Body of pancreas (tissue), 4 donors: Measurements from ENCODE around the gene CNTNAP5.

Experiments
- CTCF ChIP-seq, 7 experiments: fragments of 450-650 bp in 4 of 7; fragments of 200-600 bp in 3 of 7; sonication (generic) in 3 of 7; IDR thresholded peaks; one replicate each; pipeline ENCODE4 v1.5.1; 2016 to 2019; ENCODE audit warnings: antibody characterized with exemption in 7 of 7
- POLR2A ChIP-seq, 3 donors: fragments of 450-650 bp; IDR thresholded peaks; one replicate each; pipeline ENCODE4 v1.6.1; 2016; ENCODE audit warnings: antibody characterized with exemption in 3 of 3, mild to moderate bottlenecking in 2 of 3

DNA sequence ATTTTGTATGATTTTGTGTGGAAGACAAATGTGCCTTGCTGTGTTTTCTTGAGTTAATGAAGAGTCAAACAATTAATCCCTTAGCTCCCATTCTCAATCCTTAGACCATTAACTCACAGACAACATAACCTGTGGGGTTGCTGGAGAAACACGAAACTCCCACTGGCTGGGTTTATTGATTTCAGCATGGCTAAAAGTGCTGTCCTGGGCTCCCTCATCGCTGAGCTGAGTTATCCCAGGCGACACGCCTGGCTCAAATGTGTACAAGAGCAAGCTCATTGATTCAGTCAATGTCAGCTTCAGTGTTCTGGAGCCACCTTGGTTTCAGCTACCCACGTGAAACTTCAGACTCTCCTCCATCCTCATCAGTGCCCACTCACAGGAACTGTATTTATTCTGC, 896.1 kb downstream of the CNTNAP5 start:
- TF ChIP-seq CTCF (IDR thresholded peaks at IDR 0.05) (no peak), POLR2A (IDR thresholded peaks at IDR 0.05) (no peak)
